HG02885 (cell line): ENCODE results near the gene DNMT1.
"Not testable (repeated sequence)": the region's sequence is repeated elsewhere in the genome, so short reads cannot be mapped to it uniquely, and the experiment has no call there.

ENCODE experiments used
- ATAC-seq: cut with Tn5 transposase; IDR thresholded peaks from one replicate; pipeline ENCODE4 v1.9.1; 2021; ENCODE audit warnings: mild to moderate bottlenecking; ENCODE audit not compliant: unreplicated experiment, poor library complexity

DNMT1 gene

DNA sequence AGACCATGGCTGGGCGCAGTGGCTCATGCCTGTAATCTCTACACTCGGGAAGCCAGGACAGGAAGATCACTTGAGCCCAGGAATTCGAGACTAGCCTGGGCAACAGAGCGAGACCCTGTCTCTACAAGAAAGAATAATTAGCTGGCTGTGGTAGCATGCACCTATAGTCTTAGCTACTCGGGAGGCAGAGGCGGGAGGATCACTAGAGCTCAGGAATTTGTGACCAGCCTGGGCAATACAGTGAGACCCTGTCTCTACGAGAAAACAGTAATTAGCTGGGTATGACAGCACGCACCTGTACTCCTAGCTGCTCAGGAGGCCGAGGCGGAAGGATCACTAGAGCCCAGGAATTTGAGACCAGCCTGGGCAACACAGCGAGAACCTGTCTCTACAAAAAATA is 7.4 kb downstream of the DNMT1 start:
- ATAC-seq: no peak

DNA sequence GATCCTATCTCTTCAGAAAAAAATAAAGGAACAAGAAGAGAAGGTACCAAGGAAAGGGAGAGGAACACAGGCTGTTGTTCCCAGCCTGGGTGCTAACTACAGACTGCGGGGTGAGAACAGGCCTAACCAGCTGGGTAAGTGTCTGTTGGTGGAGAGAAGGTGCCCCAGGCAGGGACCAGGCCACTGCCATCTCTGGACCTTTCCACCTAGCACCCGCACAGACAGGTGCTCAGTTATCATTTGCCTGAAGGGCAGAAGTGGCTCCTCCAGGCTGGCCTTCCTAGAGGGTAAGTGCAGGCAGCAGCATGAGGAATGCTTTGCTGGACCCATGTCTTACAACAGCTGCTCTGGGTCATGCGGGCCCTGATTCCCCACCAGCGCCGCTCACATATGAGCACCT is 10.1 kb downstream of the DNMT1 start:
- ATAC-seq: no peak

DNA sequence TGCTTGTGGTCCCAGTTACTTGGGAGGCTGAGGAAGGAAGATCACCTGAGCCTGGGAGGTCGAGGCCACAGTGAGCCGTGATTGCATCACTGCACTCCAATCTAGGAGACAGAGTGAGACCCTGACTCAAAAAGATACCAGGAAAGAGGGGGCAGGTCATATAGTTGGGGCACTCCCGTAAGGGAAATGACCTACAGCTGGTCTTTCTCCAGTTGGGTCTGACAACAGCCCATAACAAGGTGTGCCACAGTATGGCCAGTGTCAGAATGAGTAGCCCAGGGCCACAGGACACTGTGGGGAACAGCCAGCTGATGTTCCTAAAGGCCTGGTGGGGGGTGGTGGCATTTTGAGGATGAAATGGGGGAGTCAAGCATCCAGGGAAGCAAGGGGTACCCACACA is 10.8 kb downstream of the DNMT1 start:
- ATAC-seq: no peak

DNA sequence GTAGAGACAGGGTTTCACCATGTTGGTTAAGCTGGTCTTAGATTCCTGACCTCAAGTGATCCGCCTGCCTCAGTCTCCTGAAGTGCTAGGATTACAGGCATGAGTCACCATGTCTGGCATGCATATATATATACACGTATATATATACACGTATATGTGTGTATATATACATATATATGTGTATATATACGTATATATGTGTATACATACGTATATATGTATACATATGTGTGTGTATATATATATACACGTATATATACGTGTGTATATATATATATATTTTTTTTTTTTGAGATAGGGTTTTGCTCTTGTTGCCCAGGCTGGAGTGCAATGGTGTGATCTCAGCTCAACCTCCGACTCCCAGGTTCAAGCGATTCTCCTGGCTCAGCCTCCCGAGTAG is 11.9 kb downstream of the DNMT1 start:
- no peak for ATAC-seq

DNA sequence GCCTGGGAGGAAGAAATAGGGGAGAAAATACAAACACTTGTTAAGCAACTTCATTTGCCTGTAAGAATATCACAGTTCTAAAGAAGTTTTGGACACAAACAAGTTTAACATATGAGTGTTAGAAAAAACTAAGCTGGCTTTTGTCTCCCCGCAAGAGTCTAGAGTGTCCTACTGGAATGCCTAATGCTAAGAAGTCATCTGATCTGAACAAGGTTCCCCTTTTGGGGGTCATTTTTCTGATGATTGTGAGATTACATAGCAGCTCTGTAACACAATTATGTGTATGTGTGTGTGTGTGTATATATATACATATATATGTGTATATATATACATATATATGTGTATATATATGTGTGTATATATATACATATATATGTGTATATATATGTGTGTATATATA is 12.7 kb downstream of the DNMT1 start:
- ATAC-seq: no peak

DNA sequence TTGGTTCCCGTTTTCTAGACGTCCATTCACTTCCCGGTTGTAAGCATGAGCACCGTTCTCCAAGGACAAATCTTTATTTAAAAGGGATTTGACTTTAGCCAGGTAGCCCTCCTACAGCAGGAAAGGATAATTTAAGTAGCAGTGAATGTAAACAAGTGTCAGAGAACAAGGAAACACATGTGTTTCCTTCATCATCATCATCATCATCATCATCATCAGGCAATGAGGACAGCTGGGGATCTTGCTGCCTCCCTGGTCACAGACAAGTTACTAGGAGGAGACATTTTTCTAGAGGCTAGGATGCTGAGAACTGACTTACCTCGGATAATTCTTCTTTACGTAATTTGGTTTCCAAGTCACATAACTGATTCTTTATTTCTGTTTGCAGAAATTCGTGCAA is 14.3 kb downstream of the DNMT1 start:
- no peak for ATAC-seq

DNA sequence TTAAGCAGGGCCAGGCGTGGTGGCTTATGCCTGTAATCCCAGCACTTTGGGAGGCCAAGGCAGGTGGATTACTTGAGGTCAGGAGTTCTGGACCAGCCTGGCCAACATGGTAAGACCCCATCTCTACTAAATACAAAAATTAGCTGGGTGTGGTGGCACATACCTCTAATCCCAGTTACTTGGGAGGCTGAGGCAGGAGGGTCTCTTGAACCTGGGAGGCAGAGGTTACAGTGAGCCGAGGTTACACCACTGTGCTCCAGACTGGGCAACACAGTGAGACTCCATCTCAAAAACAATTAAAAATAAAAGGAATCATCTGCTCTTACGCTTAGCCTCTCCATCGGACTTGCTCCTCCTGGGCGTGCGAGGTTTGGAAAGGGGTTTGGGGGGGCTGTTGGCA is 14.7 kb downstream of the DNMT1 start:
- not testable (repeated sequence) for ATAC-seq

DNA sequence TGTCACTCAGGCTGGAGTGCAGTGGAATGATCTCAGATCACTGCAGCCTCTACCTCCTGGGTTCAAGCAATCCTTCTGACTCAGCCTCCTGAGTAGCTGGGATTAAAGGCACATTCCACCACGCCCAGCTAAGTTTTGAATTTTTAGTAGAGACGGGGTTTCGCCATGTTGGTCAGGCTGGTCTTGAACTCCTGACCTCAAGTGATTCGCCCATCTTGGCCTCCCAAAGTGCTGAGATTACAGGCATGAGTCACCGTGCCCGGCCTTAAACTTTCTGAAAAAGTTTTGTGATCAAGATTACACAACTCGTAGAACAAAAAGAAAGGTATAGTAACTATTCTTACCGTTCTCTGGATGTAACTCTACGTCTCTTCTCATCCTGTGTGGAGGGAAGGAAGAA is 21.2 kb downstream of the DNMT1 start:
- no peak for ATAC-seq

DNA sequence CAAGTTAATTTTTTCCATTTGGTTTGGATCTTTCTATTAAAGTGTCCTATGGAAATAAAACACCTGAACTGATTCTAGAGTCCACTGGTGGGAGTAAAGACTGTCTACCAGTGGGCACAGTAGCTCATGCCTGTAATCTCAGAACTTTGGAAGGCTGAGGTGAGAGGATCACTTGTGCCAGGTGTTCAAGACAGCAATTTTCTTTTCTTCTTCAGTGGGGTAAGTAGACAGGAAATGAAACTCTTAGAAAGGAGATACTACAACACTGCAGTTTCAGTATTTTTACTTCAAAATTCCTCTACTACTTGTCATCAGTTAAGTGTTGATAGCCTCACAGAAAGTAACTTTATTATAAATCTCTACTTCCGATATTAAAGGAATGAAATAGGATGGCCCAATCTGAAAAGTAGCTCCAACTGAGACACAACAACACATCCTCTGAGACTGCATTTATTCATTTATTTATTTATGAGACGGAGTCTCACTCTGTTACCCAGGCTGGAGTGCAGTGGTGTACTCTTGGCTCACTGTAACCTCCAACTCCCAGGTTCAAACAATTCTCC is 26.3 kb downstream of the DNMT1 start:
- no peak for ATAC-seq

DNA sequence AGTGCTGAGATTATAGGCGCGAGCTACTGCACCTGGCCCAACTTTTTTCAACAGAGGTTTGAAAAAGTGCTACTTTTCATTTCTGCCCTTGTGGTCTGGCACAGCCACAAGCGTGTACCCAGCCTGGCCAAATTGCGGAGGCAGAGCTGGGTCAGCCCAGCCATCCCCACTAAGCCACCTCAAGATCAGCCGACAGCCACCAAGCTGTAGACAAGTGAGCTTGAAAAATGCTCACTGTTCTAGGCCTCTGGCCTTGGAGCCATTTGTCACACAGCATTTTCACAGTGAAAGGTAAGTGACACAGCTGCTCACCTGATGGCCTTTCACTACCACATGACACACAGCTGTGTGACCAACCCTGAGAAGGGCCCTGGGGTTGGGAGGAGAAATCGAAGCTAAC is 27.3 kb downstream of the DNMT1 start:
- ATAC-seq: no peak

DNA sequence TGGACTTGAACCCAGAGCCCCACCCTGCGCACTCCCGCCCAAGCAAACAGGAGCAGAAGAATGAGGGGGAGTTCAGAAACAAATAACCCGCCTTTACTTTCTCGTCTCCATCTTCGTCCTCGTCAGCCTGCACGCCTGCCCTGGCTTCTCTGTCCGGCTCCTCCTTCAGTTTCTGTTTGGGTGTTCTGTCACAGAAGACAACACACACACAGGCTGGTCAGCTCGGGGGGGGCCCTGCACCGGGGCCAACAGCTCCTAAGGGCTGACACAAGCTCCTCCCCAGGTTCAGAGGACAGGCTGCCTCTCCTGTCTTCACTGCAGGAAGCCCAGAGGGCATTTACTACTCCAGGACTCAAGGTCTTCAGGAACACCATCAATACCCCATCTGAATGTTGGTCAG is 28.3 kb downstream of the DNMT1 start:
- ATAC-seq: not testable (repeated sequence)

DNA sequence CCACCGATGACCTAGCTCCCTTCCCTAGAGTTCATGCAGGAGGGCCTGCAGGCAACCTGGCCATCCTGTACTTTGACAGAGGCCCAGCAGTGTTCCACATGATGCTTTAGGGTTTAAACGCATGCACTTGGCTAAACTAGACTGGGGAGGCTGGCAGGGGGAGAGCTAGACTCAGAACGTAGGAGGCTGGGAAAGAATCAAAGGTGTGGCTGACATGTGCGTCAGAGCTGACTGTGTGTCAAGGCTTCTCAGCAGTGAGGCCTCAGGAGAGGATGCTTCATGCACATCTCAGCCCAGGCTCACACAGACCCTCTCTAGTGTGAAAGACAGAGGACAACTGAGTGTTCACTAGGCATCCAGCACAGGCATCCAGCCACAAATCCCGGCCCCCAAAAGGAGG is 28.7 kb downstream of the DNMT1 start:
- no peak for ATAC-seq

DNA sequence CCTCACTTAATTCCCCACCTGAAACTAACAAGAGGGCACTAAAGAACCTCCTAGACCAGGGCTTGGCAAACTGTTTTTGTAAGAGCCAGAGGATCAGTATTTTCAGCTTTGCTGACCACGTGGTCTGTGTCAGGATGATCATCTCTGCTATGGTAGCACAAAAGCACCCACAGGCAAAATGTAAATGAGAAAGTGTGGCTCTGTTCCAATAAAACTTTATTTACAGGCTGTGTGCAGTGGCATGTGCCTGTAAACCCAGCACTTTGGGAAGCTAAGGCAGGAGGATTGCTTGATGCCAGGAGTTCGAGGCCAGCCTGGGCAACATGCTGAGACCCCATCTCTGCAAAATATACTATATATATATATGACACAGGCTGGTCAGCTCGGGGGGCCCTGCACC is 31.2 kb downstream of the DNMT1 start:
- ATAC-seq: no peak

DNA sequence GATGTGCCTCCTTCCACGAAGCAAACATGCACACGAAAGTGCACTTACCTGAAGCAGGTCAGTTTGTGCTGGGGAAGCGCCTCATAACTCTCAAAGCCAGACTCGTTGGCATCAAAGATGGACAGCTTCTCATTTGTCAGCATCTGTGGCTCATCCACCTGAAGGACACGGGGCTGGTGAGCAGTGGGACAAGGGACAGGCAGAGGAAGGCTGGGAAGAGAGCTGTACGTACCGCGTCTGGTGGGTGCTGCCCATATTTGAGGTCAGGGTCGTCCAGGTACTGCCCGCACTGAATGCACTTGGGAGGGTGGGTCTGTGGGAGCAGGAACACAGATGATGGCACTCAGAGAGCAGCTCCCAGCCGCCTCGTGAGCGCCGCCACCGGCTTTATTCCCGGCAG is 35.1 kb downstream of the DNMT1 start:
- ATAC-seq: no peak

DNA sequence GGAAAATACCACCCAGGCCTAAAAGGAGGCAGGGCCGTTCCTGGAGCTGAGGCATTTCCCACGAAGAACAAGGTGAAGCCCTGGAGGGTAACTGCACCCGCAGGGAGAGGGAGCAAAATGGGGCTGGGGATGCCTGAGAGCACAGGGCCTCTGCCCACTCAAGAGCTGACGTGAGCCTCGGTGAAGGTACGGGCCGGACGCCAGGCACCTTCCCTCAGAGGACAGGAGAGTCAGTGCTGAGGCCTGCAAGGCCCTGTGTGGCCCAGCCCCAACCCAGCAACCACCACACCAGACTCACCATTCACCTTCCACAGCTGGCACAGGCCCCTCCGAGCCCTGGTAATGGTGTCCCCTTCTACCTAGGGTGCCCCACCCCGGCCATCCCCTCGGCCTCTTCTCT is 36.3 kb downstream of the DNMT1 start:
- no peak for ATAC-seq

DNA sequence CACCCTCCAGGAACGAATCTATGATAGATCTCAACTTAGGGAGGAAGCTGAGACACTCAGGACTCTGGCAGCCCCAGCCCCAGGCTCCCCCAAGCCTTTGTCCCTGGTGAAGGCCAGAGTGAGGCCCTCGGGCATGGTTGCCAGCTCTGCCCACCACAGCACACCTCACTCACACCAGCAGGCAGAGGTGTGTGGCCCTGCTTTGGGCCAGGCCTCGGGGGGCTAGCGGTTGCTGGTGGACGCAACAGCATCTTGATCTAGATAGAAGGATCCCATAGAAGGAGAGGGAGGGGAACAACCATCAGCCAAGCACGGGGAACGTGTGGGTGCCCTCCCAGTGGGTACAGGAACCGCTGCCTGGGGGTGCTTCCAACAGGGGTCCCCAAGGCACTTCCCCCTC is 36.7 kb downstream of the DNMT1 start:
- no peak for ATAC-seq

DNA sequence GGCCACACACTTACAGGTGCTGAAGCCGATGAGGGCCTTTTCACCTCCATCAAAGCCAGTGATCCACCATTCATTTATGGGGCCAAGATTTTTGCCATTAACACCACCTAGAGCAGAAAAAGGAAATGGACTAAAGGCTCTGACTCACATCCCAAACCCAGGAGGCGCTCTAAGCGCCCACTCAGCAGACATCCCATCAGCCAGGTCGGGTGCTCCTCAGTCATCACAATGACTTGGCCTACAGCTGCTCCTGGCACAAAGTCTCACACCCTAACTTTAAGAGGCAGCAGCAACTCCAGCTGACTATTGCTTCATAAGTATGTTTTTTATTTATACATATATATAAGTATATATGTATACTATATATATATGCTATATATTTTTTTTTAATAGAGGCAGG is 38.9 kb downstream of the DNMT1 start:
- no peak for ATAC-seq

DNA sequence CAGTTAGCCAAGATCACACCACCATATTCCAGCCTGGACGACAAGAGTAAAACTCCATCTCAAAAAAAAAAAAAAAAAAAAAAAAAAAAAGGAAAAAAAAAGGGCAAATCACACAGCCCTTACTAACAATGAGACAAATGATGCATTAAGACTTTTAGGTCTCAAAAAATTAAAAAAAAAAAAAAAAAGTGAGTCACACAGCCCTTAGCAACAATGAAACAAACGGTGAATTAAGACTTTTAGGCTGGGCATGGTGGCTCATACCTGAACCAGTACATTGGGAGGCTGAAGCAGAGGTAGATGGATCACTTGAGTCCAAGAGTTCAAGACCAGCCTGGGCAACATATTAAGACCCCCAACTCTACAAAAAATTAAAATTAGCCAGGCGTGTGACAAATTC is 42.7 kb downstream of the DNMT1 start:
- ATAC-seq: no peak

DNA sequence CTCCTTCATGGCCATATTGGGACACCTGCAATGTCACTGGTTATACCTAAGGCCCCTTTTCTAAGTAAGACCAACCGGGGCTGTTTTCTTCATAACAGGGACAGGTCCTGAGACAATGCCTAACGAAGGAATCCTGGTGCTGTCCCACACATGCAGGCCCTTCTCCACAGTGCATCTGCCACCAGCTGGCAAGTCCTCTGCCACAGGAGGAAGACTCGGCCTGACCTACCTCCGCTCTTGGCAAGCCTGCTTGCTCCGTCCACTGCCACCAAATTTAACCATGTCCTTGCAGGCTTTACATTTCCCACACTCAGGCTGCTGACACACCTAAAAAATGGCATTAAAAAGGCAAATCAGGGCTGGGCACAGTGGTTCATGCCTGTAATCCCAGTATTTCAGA is 43.2 kb downstream of the DNMT1 start:
- ATAC-seq: no peak

DNA sequence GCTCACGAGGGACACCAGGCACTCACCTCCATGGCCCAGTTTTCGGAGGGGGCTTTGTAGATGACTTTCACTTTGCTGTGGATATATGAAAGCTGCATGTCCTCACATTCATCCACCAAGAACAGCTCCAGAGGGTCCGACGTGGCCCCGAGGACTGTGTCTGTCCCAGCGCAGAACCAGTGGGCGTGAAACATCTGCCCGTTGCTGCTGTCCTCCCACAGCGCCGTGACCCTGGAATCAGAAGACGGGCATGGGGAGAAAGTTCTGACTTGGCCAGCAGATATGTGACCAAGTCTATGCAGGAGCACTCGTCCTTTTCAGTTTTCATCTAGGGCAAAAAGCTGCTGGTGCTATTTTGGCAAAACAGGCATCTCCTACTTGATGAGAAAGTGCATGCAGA is 45.3 kb downstream of the DNMT1 start:
- ATAC-seq: no peak

DNA sequence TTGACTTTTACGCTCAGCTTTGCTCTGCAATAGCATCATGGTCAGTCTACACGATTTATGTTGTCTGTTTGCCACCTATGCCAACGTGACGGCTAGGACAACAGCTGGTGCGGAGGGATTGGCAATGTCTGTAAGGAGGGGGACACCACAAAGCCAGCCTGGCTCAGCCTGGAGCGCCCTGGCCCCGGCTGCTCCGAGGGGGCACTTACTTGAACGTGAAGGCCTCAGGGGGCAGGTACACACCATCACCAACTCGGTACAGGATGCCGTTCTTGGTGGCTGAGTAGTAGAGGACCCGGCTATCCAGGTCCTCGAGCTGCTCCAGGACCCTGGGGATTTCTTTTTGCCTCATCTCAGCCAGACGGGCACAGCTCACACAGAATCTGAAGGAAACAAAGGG is 48.6 kb downstream of the DNMT1 start:
- ATAC-seq: no peak

DNA sequence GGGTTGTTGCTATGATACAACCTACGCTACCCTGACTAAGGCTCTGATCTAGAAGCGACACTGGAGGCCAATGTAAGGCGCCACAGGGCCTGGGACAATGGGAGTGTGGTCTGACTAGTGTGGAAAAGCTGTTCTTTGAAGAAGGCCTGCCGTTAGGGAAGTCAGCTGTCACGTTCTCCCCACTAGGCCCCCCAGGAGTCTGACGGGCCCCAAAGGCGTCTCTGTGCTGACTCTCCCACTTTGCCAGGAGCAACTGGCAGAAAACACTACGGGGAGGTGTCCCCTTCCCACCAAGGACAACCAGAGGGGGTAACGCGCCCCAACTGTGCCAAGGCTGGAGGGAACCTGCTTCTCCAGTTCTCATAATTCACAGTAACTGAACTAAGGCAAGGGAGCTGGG is 49.7 kb downstream of the DNMT1 start:
- no peak for ATAC-seq

DNA sequence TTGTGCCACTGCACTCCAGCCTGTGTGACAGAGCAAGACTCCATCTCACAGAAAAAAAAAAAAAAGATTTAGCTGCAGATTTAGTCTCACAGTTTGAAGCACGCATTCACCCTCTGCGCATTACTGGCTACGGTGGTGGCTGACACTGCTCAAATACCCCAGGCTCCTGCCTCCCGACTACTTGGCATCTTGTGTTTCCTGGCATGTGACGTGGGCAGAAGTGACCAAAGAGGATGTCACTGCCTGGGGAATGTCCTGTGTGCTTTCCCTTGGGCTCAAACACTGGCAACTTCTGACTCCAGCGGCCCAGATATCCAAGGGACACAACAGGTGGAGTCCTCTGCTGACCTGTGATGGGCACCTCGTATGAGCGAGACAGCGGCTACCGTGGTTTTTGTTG is 50.4 kb downstream of the DNMT1 start:
- ATAC-seq: no peak
